ENCODE results near the gene CNNM2. TPM values are rescaled to one million over a fixed set of nuclear protein-coding genes. Genes with fewer than 3 reads are reported as not detected.

CNNM2 gene
- total RNA-seq, 1 donor from 2014 or later, result 14.3 TPM

- no peak for DNase-seq
- Mint-ChIP-seq H3K9me3 (ENCODE audit: unreplicated experiment) (no peaks in the 10 kb centered on the region), H3K36me3 (ENCODE audit: unreplicated experiment) (no peaks in the 10 kb centered on the region), H3K4me1 (ENCODE audit: low read depth, unreplicated experiment) (no peaks in the 10 kb centered on the region), H3K27ac (ENCODE audit: unreplicated experiment) (no peak overlapping the region), H3K27me3 (ENCODE audit: unreplicated experiment) (peaks cover 3% of the 10 kb centered on the region), H3K4me3 (ENCODE audit: unreplicated experiment) (no peak overlapping the region)
- no peak for TF ChIP-seq CTCF (IDR thresholded peaks at IDR 0.05; ENCODE audit: partially characterized antibody, unreplicated experiment)
Observed at GRCh38 chr10:103098240-103098639, 180.1 kb downstream of the CNNM2 start.

- no peaks in the 10 kb centered on the region for H3K4me1 Mint-ChIP-seq (ENCODE audit: low read depth, unreplicated experiment)
- DNase-seq, result no peak
- H3K27ac Mint-ChIP-seq (ENCODE audit: unreplicated experiment), result no peak overlapping the region
- H3K27me3 Mint-ChIP-seq (ENCODE audit: unreplicated experiment), result peaks cover 3% of the 10 kb centered on the region
- TF ChIP-seq CTCF (IDR thresholded peaks at IDR 0.05; ENCODE audit: partially characterized antibody, unreplicated experiment), result no peak
- H3K36me3 Mint-ChIP-seq (ENCODE audit: unreplicated experiment), result no peaks in the 10 kb centered on the region
- no peak overlapping the region for H3K4me3 Mint-ChIP-seq (ENCODE audit: unreplicated experiment)
- no peaks in the 10 kb centered on the region for H3K9me3 Mint-ChIP-seq (ENCODE audit: unreplicated experiment)
Observed at GRCh38 chr10:103100620-103101019, 182.5 kb downstream of the CNNM2 start.

- peaks cover 9% of the 10 kb centered on the region for H3K4me1 Mint-ChIP-seq (ENCODE audit: low read depth, unreplicated experiment)
- peaks cover 3% of the 10 kb centered on the region for H3K27me3 Mint-ChIP-seq (ENCODE audit: unreplicated experiment)
- H3K36me3 Mint-ChIP-seq (ENCODE audit: unreplicated experiment), result no peaks in the 10 kb centered on the region
- no peak overlapping the region for H3K27ac Mint-ChIP-seq (ENCODE audit: unreplicated experiment)
- TF ChIP-seq CTCF (IDR thresholded peaks at IDR 0.05; ENCODE audit: partially characterized antibody, unreplicated experiment), result no peak
- no peaks in the 10 kb centered on the region for H3K9me3 Mint-ChIP-seq (ENCODE audit: unreplicated experiment)
- no peak for DNase-seq
- H3K4me3 Mint-ChIP-seq (ENCODE audit: unreplicated experiment), result no peak overlapping the region
Observed at GRCh38 chr10:103102195-103102594, 184.1 kb downstream of the CNNM2 start.

GRCh38 chr10:103103989-103104388 is 185.9 kb downstream of the CNNM2 start:
- H3K36me3 Mint-ChIP-seq (ENCODE audit: unreplicated experiment), result no peaks in the 10 kb centered on the region
- H3K4me3 Mint-ChIP-seq (ENCODE audit: unreplicated experiment), result no peak overlapping the region
- no peak for TF ChIP-seq CTCF (IDR thresholded peaks at IDR 0.05; ENCODE audit: partially characterized antibody, unreplicated experiment)
- H3K4me1 Mint-ChIP-seq (ENCODE audit: low read depth, unreplicated experiment), result peaks cover 9% of the 10 kb centered on the region
- no peaks in the 10 kb centered on the region for H3K9me3 Mint-ChIP-seq (ENCODE audit: unreplicated experiment)
- no peak overlapping the region for H3K27ac Mint-ChIP-seq (ENCODE audit: unreplicated experiment)
- peaks cover 3% of the 10 kb centered on the region for H3K27me3 Mint-ChIP-seq (ENCODE audit: unreplicated experiment)
- no peak for DNase-seq

GRCh38 chr10:103104721-103105120 is 186.6 kb downstream of the CNNM2 start:
- Mint-ChIP-seq H3K36me3 (ENCODE audit: unreplicated experiment) (no peaks in the 10 kb centered on the region), H3K27me3 (ENCODE audit: unreplicated experiment) (peaks cover 3% of the 10 kb centered on the region), H3K4me1 (ENCODE audit: low read depth, unreplicated experiment) (peaks cover 9% of the 10 kb centered on the region), H3K9me3 (ENCODE audit: unreplicated experiment) (no peaks in the 10 kb centered on the region), H3K4me3 (ENCODE audit: unreplicated experiment) (no peak overlapping the region), H3K27ac (ENCODE audit: unreplicated experiment) (no peak overlapping the region)
- no peak for DNase-seq
- no peak for TF ChIP-seq CTCF (IDR thresholded peaks at IDR 0.05; ENCODE audit: partially characterized antibody, unreplicated experiment)

Data from glutamatergic neuron (in vitro differentiated cells).